Vagina (tissue), 2 donors: ENCODE measurements around the gene PPP1R14C.

Experiments used
- POLR2A ChIP-seq, 2 donors: fragments of 450-650 bp; IDR thresholded peaks; one replicate each; pipeline ENCODE4 v1.6.1; 2017; ENCODE audit warnings: antibody characterized with exemption in 2 of 2, mild to moderate bottlenecking in 2 of 2, moderate library complexity in 2 of 2
- POLR2AphosphoS5 ChIP-seq, 2 donors: sonication (generic); formaldehyde crosslinking; IDR thresholded peaks; one replicate each; pipeline ENCODE4 v1.9.0; 2017; ENCODE audit warnings: antibody characterized with exemption in 2 of 2, mild to moderate bottlenecking in 2 of 2, low read depth in 1 of 2; ENCODE audit not compliant: insufficient read depth in 1 of 2
- TF ChIP-seq, protein P1 (sequence below), 3 experiments: fragments of 450-650 bp in 2 of 3; fragments of 200-600 bp in 1 of 3; sonication (generic) in 1 of 3; IDR thresholded peaks; one replicate each; pipeline ENCODE4 v1.5.1; 2017 to 2019; ENCODE audit warnings: antibody characterized with exemption in 3 of 3, mild to moderate bottlenecking in 2 of 3, moderate library complexity in 2 of 3

DNA sequence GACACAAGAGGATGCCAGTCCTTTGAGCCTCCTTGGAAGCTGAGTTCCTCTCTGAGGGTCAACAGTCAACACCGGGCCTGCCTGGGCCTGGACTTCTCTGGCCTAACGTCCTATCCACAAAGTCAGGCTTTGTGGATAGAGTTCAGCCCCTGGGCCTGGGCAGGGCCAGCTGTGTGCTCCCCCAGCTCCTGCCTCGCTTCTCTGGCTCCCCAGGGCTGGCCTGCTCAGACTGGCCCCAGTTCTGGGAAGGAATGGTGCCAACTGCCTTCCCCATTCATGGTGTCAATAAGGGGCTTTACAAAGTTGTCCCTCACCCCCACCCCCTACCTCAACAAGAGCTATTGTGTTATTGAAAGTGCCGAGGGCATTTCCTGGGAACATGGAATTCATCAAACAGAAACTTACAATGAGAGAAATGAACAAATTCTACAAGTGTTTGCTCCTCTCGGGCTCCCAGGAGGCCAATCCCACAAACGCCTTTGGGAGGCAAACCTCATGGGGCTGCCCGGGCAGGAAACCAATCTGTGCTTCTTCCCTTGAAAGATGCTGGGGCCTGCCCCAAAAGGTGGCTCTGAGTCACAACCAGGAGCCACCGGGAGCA, 26.5 kb upstream of the PPP1R14C start:
- TF ChIP-seq, protein P1, sequence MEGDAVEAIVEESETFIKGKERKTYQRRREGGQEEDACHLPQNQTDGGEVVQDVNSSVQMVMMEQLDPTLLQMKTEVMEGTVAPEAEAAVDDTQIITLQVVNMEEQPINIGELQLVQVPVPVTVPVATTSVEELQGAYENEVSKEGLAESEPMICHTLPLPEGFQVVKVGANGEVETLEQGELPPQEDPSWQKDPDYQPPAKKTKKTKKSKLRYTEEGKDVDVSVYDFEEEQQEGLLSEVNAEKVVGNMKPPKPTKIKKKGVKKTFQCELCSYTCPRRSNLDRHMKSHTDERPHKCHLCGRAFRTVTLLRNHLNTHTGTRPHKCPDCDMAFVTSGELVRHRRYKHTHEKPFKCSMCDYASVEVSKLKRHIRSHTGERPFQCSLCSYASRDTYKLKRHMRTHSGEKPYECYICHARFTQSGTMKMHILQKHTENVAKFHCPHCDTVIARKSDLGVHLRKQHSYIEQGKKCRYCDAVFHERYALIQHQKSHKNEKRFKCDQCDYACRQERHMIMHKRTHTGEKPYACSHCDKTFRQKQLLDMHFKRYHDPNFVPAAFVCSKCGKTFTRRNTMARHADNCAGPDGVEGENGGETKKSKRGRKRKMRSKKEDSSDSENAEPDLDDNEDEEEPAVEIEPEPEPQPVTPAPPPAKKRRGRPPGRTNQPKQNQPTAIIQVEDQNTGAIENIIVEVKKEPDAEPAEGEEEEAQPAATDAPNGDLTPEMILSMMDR (IDR thresholded peaks at IDR 0.05), result no peak
- TF ChIP-seq POLR2A (IDR thresholded peaks at IDR 0.05) (no peak), POLR2AphosphoS5 (IDR thresholded peaks at IDR 0.05; ENCODE audit: insufficient read depth in 1 of 2, low read depth in 1 of 2) (no peak)
